GM12875 (cell line): ENCODE data around the gene EPX.

ENCODE experiments used
- H3K4me3 ChIP-seq: one replicate; pipeline ENCODE4 v1.5.1; 2011; ENCODE audit warnings: low read depth, low read length, control low read depth
- CTCF ChIP-seq: IDR thresholded peaks from 2 replicates; pipeline ENCODE4 v1.5.1; 2011; ENCODE audit warnings: low read depth, mild to moderate bottlenecking, control low read depth, inconsistent platforms, low read length, moderate library complexity, borderline replicate concordance; ENCODE audit not compliant: insufficient read depth

EPX gene

GRCh38 chr17:58249270-58250133 lies 57.0 kb downstream of the EPX start:
- TF ChIP-seq CTCF = peak; percentile 98
- peak overlapping the region; percentile 47 for H3K4me3 ChIP-seq

GRCh38 chr17:58250344-58251011 lies 58.0 kb downstream of the EPX start:
- TF ChIP-seq CTCF = no peak
- no peak overlapping the region for H3K4me3 ChIP-seq

GRCh38 chr17:58252141-58252540 lies 59.6 kb downstream of the EPX start:
- no peak for TF ChIP-seq CTCF
- no peak overlapping the region for H3K4me3 ChIP-seq

- TF ChIP-seq CTCF = no peak
- H3K4me3 ChIP-seq = no peak overlapping the region
These were observed 60.6 kb downstream of the EPX start for GRCh38 chr17:58253082-58253481.
